PC-3 (cell line): ENCODE measurements around the gene NGF. TPM values are rescaled to one million over a fixed set of nuclear protein-coding genes. Genes with fewer than 3 reads are reported as not detected.
A peak's percentile ranks its signal among the peaks of the same experiment; 100 is the strongest.

Source experiments
- ATAC-seq: fragments of 200-7000 bp; cut with Tn5 transposase; 2 replicates; pipeline ENCODE4 v1.9.1; 2020; ENCODE audit warnings: mild to moderate bottlenecking, moderate library complexity
- BruUV-seq: library from RNA; stranded (reverse); fragments of 400-500 nt; replicated peaks from 2 replicates; lab custom pipeline; 2021; lab: Mats Ljungman, UMichigan
- CTCF ChIA-PET: fragments of 300-600 bp; sonication (Branson Sonifier 250); formaldehyde crosslinking; loops from one replicate; lab custom pipeline; 2022; ENCODE audit warnings: antibody characterized with exemption; lab: Charles Lee
- POLR2A ChIA-PET: fragments of 300-600 bp; sonication (Branson Sonifier 250); formaldehyde crosslinking; loops from one replicate; lab custom pipeline; 2022; ENCODE audit warnings: antibody characterized with exemption; ENCODE audit not compliant: unreplicated experiment; lab: Charles Lee
- DNase-seq: peaks from one replicate; pipeline ENCODE4 v3.0.0-alpha.2; 2015
- H2AFZ ChIP-seq: fragments of 300-600 bp; sonication (generic); 2 replicates; pipeline ENCODE4 v1.6.0; 2016; ENCODE audit warnings: antibody characterized with exemption, low read length
- H3F3A ChIP-seq: fragments of 300-600 bp; sonication (generic); one replicate; pipeline ENCODE4 v1.6.0; 2017; ENCODE audit warnings: antibody characterized with exemption, low read length, control low read depth, mild to moderate bottlenecking; ENCODE audit not compliant: unreplicated experiment
- H3K27ac ChIP-seq: fragments of 300-600 bp; sonication (generic); 2 replicates; pipeline ENCODE4 v1.5.1; 2016; ENCODE audit warnings: mild to moderate bottlenecking, low read length
- H3K27me3 ChIP-seq: fragments of 300-600 bp; sonication (generic); 2 replicates; pipeline ENCODE4 v1.6.1; 2016; ENCODE audit warnings: low read length, mixed read lengths
- H3K36me3 ChIP-seq: fragments of 300-600 bp; sonication (generic); 2 replicates; pipeline ENCODE4 v1.6.1; 2016; ENCODE audit warnings: low read depth, mixed run types, low read length, mixed read lengths
- H3K4me1 ChIP-seq: fragments of 300-600 bp; sonication (generic); 2 replicates; pipeline ENCODE4 v1.5.1; 2016; ENCODE audit warnings: low read length; ENCODE audit not compliant: insufficient read depth
- H3K4me2 ChIP-seq: fragments of 300-600 bp; sonication (generic); 2 replicates; pipeline ENCODE4 v1.6.0; 2016; ENCODE audit warnings: low read length
- H3K4me3 ChIP-seq: fragments of 300-600 bp; sonication (generic); 2 replicates; pipeline ENCODE4 v1.5.1; 2016; ENCODE audit warnings: mild to moderate bottlenecking, low read length, mixed read lengths
- H3K79me2 ChIP-seq: fragments of 300-600 bp; sonication (generic); 2 replicates; pipeline ENCODE4 v1.6.1; 2017; ENCODE audit warnings: low read length, mixed read lengths
- H3K9ac ChIP-seq: fragments of 300-600 bp; sonication (generic); 2 replicates; pipeline ENCODE4 v1.6.0; 2016; ENCODE audit warnings: mild to moderate bottlenecking, low read length
- H3K9me2 ChIP-seq: fragments of 300-600 bp; sonication (generic); replicated peaks from 2 replicates; pipeline ENCODE4 v1.6.1; 2016; ENCODE audit warnings: mixed run types, low read length, mixed read lengths
- H3K9me3 ChIP-seq: fragments of 300-600 bp; sonication (generic); 2 replicates; pipeline ENCODE4 v1.6.1; 2016; ENCODE audit warnings: low read length, mixed read lengths
- H4K20me1 ChIP-seq: fragments of 300-600 bp; sonication (generic); 2 replicates; pipeline ENCODE4 v1.6.1; 2016; ENCODE audit warnings: low read length, mixed read lengths
- EZH2 ChIP-seq: fragments of 300-600 bp; sonication (generic); IDR thresholded peaks from one replicate; pipeline ENCODE4 v1.6.1; 2017; ENCODE audit warnings: antibody characterized with exemption, mild to moderate bottlenecking, low read length; ENCODE audit not compliant: unreplicated experiment
- EZH2phosphoT487 ChIP-seq: fragments of 300-600 bp; sonication (generic); IDR thresholded peaks from 2 replicates; pipeline ENCODE4 v1.6.1; 2018; ENCODE audit warnings: mild to moderate bottlenecking, antibody characterized with exemption, low read length, borderline replicate concordance
- intact Hi-C: fragments of 100-400 bp; cut with micrococcal nuclease; formaldehyde crosslinking; loops from 2 replicates; pipeline ENCODE4 v1.9.0; 2023
- total RNA-seq: library from RNA; depleted of rRNA; stranded (reverse); fragments of >200 nt; gene quantifications from 2 replicates; pipeline ENCODE4 v1.2.3, GENCODE V29; 2014
- TF ChIP-seq, protein P1 (sequence below): fragments of 300-600 bp; sonication (generic); conservative IDR thresholded peaks from 2 replicates; pipeline ENCODE4 v1.5.1; 2017; ENCODE audit warnings: antibody characterized with exemption, low read depth, mild to moderate bottlenecking, low read length

The NGF gene
- total RNA-seq, 1 experiment from 2014 or later, result 2.4 TPM

DNA sequence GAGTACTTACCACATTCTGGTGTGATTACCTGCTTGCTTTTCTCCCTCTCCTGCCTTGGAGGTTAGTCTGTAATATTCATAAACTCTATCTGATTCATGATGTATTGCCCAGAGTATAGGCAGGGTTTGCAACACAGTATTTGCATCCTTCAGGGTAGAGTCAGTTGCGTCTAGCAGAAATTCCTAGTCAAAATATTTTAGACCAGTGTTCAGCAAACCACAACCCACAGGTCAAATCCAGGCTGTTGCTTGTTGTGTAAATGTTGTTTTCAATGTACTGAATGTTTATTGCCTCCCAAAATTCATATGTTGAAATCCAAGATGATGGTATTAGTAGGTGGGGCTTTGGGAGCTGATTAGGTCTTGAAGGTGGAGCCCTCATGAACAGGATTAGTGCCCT, 82.9 kb downstream of the NGF start:
- Histone ChIP-seq H3F3A (no peaks in the 10 kb centered on the region), H3K9ac (no peak overlapping the region), H2AFZ (no peak overlapping the region), H3K9me2 (no peaks in the 10 kb centered on the region), H3K4me2 (no peak overlapping the region), H3K9me3 (peaks cover 18% of the 10 kb centered on the region; the same call in 1 of the 2 replicates), H3K79me2 (no peaks in the 10 kb centered on the region), H3K4me1 (0 out of 2 replicates have a peak, but pooled peaks cover 4% of the 10 kb centered on the region), H4K20me1 (no peaks in the 10 kb centered on the region), H3K4me3 (no peak overlapping the region), H3K36me3 (peaks cover 11% of the 10 kb centered on the region; the same call in 1 of the 2 replicates), H3K27ac (no peak overlapping the region), H3K27me3 (no peaks in the 10 kb centered on the region)
- no peak for ATAC-seq
- ChIA-PET CTCF (no interaction called here), POLR2A (no interaction called here)
- no peak for DNase-seq
- no TSS peak for BruUV-seq
- intact Hi-C loops, result no loop called here
- TF ChIP-seq, protein P1, sequence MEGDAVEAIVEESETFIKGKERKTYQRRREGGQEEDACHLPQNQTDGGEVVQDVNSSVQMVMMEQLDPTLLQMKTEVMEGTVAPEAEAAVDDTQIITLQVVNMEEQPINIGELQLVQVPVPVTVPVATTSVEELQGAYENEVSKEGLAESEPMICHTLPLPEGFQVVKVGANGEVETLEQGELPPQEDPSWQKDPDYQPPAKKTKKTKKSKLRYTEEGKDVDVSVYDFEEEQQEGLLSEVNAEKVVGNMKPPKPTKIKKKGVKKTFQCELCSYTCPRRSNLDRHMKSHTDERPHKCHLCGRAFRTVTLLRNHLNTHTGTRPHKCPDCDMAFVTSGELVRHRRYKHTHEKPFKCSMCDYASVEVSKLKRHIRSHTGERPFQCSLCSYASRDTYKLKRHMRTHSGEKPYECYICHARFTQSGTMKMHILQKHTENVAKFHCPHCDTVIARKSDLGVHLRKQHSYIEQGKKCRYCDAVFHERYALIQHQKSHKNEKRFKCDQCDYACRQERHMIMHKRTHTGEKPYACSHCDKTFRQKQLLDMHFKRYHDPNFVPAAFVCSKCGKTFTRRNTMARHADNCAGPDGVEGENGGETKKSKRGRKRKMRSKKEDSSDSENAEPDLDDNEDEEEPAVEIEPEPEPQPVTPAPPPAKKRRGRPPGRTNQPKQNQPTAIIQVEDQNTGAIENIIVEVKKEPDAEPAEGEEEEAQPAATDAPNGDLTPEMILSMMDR, result no peak
- no peak for TF ChIP-seq EZH2
- TF ChIP-seq EZH2phosphoT487, result no peak

DNA sequence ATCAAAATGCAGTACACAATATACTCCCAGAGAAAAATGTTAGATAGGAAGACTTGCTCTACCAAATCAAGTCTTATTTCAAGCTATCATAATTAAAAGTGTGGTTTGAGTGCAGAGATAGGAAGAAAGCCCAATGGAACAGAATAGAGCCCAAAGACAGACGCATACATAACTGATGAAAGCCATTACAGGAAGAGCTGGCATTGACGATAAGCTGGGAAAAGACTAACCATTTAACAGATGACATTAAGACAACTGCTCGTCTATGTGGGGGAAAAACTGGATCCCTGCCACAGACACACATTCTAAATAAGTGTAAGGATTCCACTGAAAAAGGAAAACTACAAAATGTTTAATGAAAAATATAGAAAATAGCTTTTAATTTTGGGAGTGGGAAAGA, 85.5 kb downstream of the NGF start:
- BruUV-seq, result no TSS peak
- H4K20me1 ChIP-seq, result no peaks in the 10 kb centered on the region
- no peak overlapping the region for H3K4me2 ChIP-seq
- no peak overlapping the region for H2AFZ ChIP-seq
- H3K36me3 ChIP-seq, result no peaks in the 10 kb centered on the region
- CTCF ChIA-PET, result interaction anchor here (0.5 kb wide), 1 partner anchor 211 kb away, joined by 4 read pairs; no protein-coding TSS in a partner anchor
- ATAC-seq (no peak), DNase-seq (no peak)
- no peak overlapping the region for H3K9ac ChIP-seq
- no peaks in the 10 kb centered on the region for H3F3A ChIP-seq
- POLR2A ChIA-PET, result no interaction called here
- no peak overlapping the region for H3K27ac ChIP-seq
- no peaks in the 10 kb centered on the region for H3K79me2 ChIP-seq
- H3K9me3 ChIP-seq, result 0 out of 2 replicates have a peak, but pooled peaks cover 2% of the 10 kb centered on the region
- intact Hi-C loops, result no loop called here
- no peaks in the 10 kb centered on the region for H3K27me3 ChIP-seq
- H3K4me1 ChIP-seq, result 0 out of 2 replicates have a peak, but pooled peaks cover 4% of the 10 kb centered on the region
- TF ChIP-seq EZH2phosphoT487, result no peak
- TF ChIP-seq, protein P1, result no peak
- TF ChIP-seq EZH2, result no peak
- H3K9me2 ChIP-seq, result no peaks in the 10 kb centered on the region
- no peak overlapping the region for H3K4me3 ChIP-seq

DNA sequence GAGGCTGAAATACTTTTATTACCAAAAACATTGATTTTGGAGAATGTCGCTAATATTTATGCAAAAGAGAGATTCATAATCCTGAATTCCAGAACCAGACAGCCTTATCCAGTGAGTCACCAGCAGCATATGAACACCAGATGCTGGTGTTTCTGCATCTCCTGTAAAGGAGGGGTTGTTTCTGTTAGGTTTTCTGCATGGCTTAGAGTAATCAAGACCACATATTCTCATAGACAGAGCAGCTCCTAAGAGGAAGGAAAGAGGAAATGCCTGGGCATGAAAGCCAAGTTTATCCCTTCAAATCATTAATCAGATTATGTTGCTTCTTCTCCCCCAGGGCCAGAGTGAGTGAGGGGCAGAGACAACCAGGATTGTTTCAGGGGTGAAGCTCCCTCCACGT, 86.2 kb downstream of the NGF start:
- no TSS peak for BruUV-seq
- H3K27me3 ChIP-seq, result no peaks in the 10 kb centered on the region
- no peak overlapping the region for H3K4me3 ChIP-seq
- H3K4me2 ChIP-seq, result no peak overlapping the region
- no peak overlapping the region for H3K27ac ChIP-seq
- H4K20me1 ChIP-seq, result no peaks in the 10 kb centered on the region
- no peaks in the 10 kb centered on the region for H3F3A ChIP-seq
- DNase-seq (peak; percentile 18), ATAC-seq (peak; percentile 65)
- TF ChIP-seq EZH2phosphoT487, result no peak
- TF ChIP-seq EZH2, result no peak
- TF ChIP-seq, protein P1, result no peak
- H3K36me3 ChIP-seq, result no peaks in the 10 kb centered on the region
- no peaks in the 10 kb centered on the region for H3K79me2 ChIP-seq
- H3K9me3 ChIP-seq, result no peaks in the 10 kb centered on the region
- H3K9me2 ChIP-seq, result no peaks in the 10 kb centered on the region
- no peak overlapping the region for H3K9ac ChIP-seq
- H3K4me1 ChIP-seq, result 0 out of 2 replicates have a peak, but pooled peaks cover 4% of the 10 kb centered on the region
- intact Hi-C loops, result no loop called here
- H2AFZ ChIP-seq, result no peak overlapping the region
- CTCF ChIA-PET, result no interaction called here
- POLR2A ChIA-PET, result no interaction called here
